Neural cell (in vitro differentiated cells): ENCODE results near the gene CTXN1. TPM values are rescaled to one million over a fixed set of nuclear protein-coding genes. Genes with fewer than 3 reads are reported as not detected.
"Not testable (repeated sequence)": the region's sequence is repeated elsewhere in the genome, so short reads cannot be mapped to it uniquely, and the experiment has no call there.

ENCODE experiments used
- H2AFZ ChIP-seq: fragments of 200-600, 300-800 bp; sonication (generic), shearing (Covaris generic); 2 replicates; pipeline ENCODE4 v1.6.0; 2014; ENCODE audit warnings: low read depth, mild to moderate bottlenecking, antibody characterized with exemption, low read length, moderate library complexity
- H3F3A ChIP-seq: fragments of 200-600 bp; shearing (Covaris generic); 2 replicates; pipeline ENCODE4 v1.6.1; 2016; ENCODE audit warnings: mild to moderate bottlenecking, moderate library complexity, mixed read lengths, antibody characterized with exemption, low read length; ENCODE audit not compliant: insufficient read depth, poor library complexity, severe bottlenecking
- H3K27ac ChIP-seq: fragments of 200-600, 300-800 bp; sonication (generic), shearing (Covaris generic); 2 replicates; pipeline ENCODE4 v1.5.1; 2014; ENCODE audit warnings: mild to moderate bottlenecking, low read length, moderate library complexity
- H3K27me3 ChIP-seq: fragments of 300-800, 200-600 bp; sonication (generic), shearing (Covaris generic); 2 replicates; pipeline ENCODE4 v1.6.0; 2014; ENCODE audit warnings: mild to moderate bottlenecking, low read depth, low read length, moderate library complexity; ENCODE audit not compliant: insufficient read depth
- H3K36me3 ChIP-seq: fragments of 300-800, 200-600 bp; sonication (generic), shearing (Covaris generic); 2 replicates; pipeline ENCODE4 v1.5.1; 2014; ENCODE audit warnings: mild to moderate bottlenecking, antibody characterized with exemption, low read length, moderate library complexity; ENCODE audit not compliant: insufficient read depth
- H3K4me2 ChIP-seq: fragments of 300-800, 200-600 bp; sonication (generic), shearing (Covaris generic); 2 replicates; pipeline ENCODE4 v1.6.0; 2014; ENCODE audit warnings: mild to moderate bottlenecking, low read length
- H3K4me3 ChIP-seq: fragments of 300-800, 200-600 bp; sonication (generic), shearing (Covaris generic); 2 replicates; pipeline ENCODE4 v1.5.1; 2014; ENCODE audit warnings: mild to moderate bottlenecking, low read length, moderate library complexity
- H3K79me2 ChIP-seq: fragments of 200-600 bp; shearing (Covaris generic); replicated peaks from 2 replicates; pipeline ENCODE4 v1.6.0; 2014; ENCODE audit warnings: mild to moderate bottlenecking, low read length, moderate library complexity; ENCODE audit not compliant: insufficient read depth
- H3K9ac ChIP-seq: fragments of 300-800, 200-600 bp; sonication (generic), shearing (Covaris generic); 2 replicates; pipeline ENCODE4 v1.6.1; 2016; ENCODE audit warnings: mild to moderate bottlenecking, low read length, mixed read lengths
- H3K9me2 ChIP-seq: fragments of 200-600 bp; shearing (Covaris generic); 2 replicates; pipeline ENCODE4 v1.6.1; 2016; ENCODE audit warnings: mild to moderate bottlenecking, low read length, mixed read lengths; ENCODE audit not compliant: insufficient read depth
- H3K9me3 ChIP-seq: fragments of 200-600, 300-800 bp; sonication (generic), shearing (Covaris generic); 2 replicates; pipeline ENCODE4 v1.6.1; 2016; ENCODE audit warnings: mild to moderate bottlenecking, mixed run types, low read length, moderate library complexity, mixed read lengths
- H4K20me1 ChIP-seq: fragments of 200-600 bp; shearing (Covaris generic); 2 replicates; pipeline ENCODE4 v1.6.1; 2016; ENCODE audit warnings: mild to moderate bottlenecking, mixed run types; ENCODE audit not compliant: insufficient read depth
- EP300 ChIP-seq: fragments of 450-650 bp; conservative IDR thresholded peaks from 2 replicates; pipeline ENCODE4 v1.6.1; 2014; ENCODE audit warnings: antibody characterized with exemption, mild to moderate bottlenecking, moderate library complexity; ENCODE audit not compliant: poor library complexity, severe bottlenecking
- EZH2 ChIP-seq: fragments of 200-600, 300-800 bp; shearing (Covaris generic), sonication (generic); IDR thresholded peaks from 2 replicates; pipeline ENCODE4 v1.6.1; 2014; ENCODE audit warnings: antibody characterized with exemption, low read length, borderline replicate concordance, mild to moderate bottlenecking; ENCODE audit not compliant: insufficient read depth, poor library complexity, severe bottlenecking
- MXI1 ChIP-seq: fragments of 450-650 bp; conservative IDR thresholded peaks from 2 replicates; pipeline ENCODE4 v1.6.1; 2014; ENCODE audit warnings: antibody characterized with exemption, mild to moderate bottlenecking; ENCODE audit not compliant: poor library complexity, severe bottlenecking
- POLR2AphosphoS5 ChIP-seq: IDR thresholded peaks from 2 replicates; pipeline ENCODE4 v1.6.1; 2012
- RAD21 ChIP-seq: fragments of 450-650 bp; conservative IDR thresholded peaks from 2 replicates; pipeline ENCODE4 v1.6.1; 2014; ENCODE audit warnings: antibody characterized with exemption, mild to moderate bottlenecking, moderate library complexity
- REST ChIP-seq: IDR thresholded peaks from 2 replicates; pipeline ENCODE4 v1.6.1; 2012; ENCODE audit warnings: borderline replicate concordance
- SMC3 ChIP-seq: fragments of 450-650 bp; conservative IDR thresholded peaks from 2 replicates; pipeline ENCODE4 v1.6.1; 2014; ENCODE audit warnings: antibody characterized with exemption, mild to moderate bottlenecking, moderate library complexity; ENCODE audit not compliant: poor library complexity
- TAF1 ChIP-seq: IDR thresholded peaks from 2 replicates; pipeline ENCODE4 v1.6.1; 2012; ENCODE audit warnings: low read depth
- polyA plus RNA-seq: library from polyadenylated mRNA; depleted of rRNA; stranded (reverse); fragments of >200 nt; gene quantifications from 2 replicates; pipeline ENCODE4 v1.2.3, GENCODE V29; 2014
- TF ChIP-seq, protein P1 (sequence below): fragments of 450-650 bp; IDR thresholded peaks from 2 replicates; pipeline ENCODE4 v1.5.1; 2014; ENCODE audit warnings: antibody characterized with exemption, mild to moderate bottlenecking, moderate library complexity; ENCODE audit not compliant: poor library complexity, severe bottlenecking

CTXN1 gene
- polyA plus RNA-seq, 1 donor from 2014 or later = 24.7 TPM

DNA sequence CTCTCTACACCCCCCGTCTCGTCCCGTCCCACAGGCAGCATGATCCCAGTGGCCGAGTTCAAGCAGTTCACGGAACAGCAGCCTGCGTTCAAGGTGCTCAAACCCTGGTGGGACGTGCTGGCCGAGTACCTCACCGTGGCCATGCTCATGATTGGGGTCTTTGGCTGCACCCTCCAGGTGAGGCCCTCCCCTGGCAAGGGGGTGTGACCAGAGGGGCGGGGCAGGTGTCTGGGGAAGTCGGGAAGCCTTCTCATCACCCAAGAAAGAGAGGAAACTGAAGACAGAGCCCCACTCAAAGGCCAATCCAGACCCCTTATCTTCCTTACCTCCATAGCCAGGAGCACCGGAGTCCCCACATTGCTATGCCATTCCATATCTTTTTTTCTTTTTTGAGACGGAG is 30.4 kb downstream of the CTXN1 start:
- Histone ChIP-seq H3K9ac (no peak overlapping the region), H3K9me2 (no peaks in the 10 kb centered on the region), H3K4me3 (no peak overlapping the region), H2AFZ (no peak overlapping the region), H3F3A (no peaks in the 10 kb centered on the region), H3K9me3 (no peaks in the 10 kb centered on the region), H3K36me3 (no peaks in the 10 kb centered on the region), H3K4me2 (no peak overlapping the region), H3K27me3 (no peaks in the 10 kb centered on the region), H4K20me1 (no peaks in the 10 kb centered on the region), H3K27ac (no peak overlapping the region), H3K79me2 (no peaks in the 10 kb centered on the region)
- TF ChIP-seq RAD21 = no peak
- no peak for TF ChIP-seq POLR2AphosphoS5
- TF ChIP-seq EP300 = no peak
- TF ChIP-seq MXI1 = no peak
- TF ChIP-seq TAF1 = no peak
- no peak for TF ChIP-seq SMC3
- TF ChIP-seq REST = no peak
- TF ChIP-seq, protein P1, sequence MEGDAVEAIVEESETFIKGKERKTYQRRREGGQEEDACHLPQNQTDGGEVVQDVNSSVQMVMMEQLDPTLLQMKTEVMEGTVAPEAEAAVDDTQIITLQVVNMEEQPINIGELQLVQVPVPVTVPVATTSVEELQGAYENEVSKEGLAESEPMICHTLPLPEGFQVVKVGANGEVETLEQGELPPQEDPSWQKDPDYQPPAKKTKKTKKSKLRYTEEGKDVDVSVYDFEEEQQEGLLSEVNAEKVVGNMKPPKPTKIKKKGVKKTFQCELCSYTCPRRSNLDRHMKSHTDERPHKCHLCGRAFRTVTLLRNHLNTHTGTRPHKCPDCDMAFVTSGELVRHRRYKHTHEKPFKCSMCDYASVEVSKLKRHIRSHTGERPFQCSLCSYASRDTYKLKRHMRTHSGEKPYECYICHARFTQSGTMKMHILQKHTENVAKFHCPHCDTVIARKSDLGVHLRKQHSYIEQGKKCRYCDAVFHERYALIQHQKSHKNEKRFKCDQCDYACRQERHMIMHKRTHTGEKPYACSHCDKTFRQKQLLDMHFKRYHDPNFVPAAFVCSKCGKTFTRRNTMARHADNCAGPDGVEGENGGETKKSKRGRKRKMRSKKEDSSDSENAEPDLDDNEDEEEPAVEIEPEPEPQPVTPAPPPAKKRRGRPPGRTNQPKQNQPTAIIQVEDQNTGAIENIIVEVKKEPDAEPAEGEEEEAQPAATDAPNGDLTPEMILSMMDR = no peak
- no peak for TF ChIP-seq EZH2

GRCh38 chr19:7894612-7895309 is 31.2 kb downstream of the CTXN1 start:
- H3K4me3 ChIP-seq = no peak overlapping the region
- no peaks in the 10 kb centered on the region for H3K36me3 ChIP-seq
- no peak for TF ChIP-seq EP300
- no peaks in the 10 kb centered on the region for H3K79me2 ChIP-seq
- H3K9me3 ChIP-seq = no peaks in the 10 kb centered on the region
- no peaks in the 10 kb centered on the region for H4K20me1 ChIP-seq
- H3K4me2 ChIP-seq = no peak overlapping the region
- H3K27me3 ChIP-seq = no peaks in the 10 kb centered on the region
- no peaks in the 10 kb centered on the region for H3F3A ChIP-seq
- no peak overlapping the region for H2AFZ ChIP-seq
- no peaks in the 10 kb centered on the region for H3K9me2 ChIP-seq
- no peak overlapping the region for H3K9ac ChIP-seq
- H3K27ac ChIP-seq = no peak overlapping the region

DNA sequence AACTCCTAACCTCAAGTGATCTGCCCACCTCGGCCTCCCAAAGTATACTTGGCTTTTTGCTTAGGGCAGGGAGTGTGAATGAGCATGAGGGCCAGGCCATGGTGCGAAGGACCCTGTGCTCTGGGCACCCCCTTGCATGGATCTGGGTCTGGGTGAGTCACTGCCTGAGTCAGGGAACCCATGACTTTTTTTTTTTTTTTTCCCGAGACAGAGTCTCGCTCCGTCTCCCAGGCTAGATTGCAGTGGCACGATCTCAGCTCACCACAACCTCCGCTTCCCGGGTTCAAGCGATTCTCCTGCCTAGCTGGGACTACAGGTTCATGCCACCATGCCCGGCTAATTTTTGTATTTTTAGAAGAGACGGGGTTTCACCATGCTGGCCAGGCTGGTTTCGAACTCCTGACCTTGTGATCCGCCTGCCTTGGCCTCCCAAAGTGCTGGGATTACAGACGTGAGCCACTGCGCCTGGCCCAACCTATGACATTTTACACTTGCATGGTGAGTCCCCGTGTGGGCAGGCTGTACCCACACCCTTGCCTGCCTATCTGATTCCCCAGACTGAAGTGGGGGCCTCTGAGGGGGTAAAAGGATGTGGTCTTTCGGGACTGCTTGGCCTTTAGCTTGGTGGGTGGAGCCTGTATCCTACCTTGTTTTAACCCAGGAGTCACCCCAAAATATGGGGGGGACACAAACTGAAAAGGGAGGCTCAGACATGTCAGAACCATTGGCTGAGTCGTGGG is 32.4 kb downstream of the CTXN1 start:
- not testable (repeated sequence) for H3K4me3 ChIP-seq, H3K9me3 ChIP-seq, H4K20me1 ChIP-seq, H3F3A ChIP-seq, H2AFZ ChIP-seq, H3K4me2 ChIP-seq, H3K9me2 ChIP-seq, H3K36me3 ChIP-seq, H3K9ac ChIP-seq, H3K79me2 ChIP-seq, H3K27me3 ChIP-seq, H3K27ac ChIP-seq
